Measurements from ENCODE around the gene RSAD1. TPM values are rescaled to one million over a fixed set of nuclear protein-coding genes. Genes with fewer than 3 reads are reported as not detected.

RSAD1 gene
- total and polyA plus RNA-seq, 2 donors from 2014 or later: 38.9 to 39.9 TPM

DNA sequence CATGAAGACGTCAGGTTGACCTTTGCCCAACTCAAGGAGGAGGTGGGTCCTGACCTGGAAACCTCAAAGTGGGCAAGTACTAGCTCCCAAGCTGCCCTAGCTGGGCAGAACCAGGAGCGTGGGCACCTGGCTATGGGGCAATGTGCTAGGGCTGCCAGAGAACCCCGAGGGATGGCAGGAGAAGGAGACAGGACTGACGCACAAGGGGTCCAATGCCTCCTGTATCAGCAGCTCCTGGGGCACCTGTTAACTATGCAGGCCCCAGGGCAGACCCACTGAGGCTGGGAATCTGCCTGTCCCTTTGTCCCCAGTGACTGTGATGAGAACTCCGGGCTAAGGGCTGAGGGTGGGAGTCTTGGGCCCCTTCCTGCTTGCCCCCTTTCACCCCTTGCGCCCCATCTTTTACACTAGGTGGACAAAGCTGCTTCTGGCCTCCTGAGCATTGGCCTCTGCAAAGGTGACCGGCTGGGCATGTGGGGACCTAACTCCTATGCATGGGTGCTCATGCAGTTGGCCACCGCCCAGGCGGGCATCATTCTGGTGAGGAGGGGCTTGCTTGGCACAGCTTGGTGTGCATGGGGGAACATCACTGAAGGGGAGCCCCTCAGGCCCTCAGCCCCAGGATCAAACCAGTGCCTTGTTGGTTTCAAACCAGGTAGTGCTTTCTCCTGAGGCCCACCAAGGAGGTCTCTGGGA is 17.7 kb upstream of the RSAD1 start:
- Histone ChIP-seq H3K36me3 (ENCODE audit: control insufficient read depth in 2 of 3, insufficient read depth in 3 of 3, low read length in 3 of 3) (peaks cover 0 to 27% (median 9%) of the 10 kb centered on the region in 3 donors), H3K9ac (ENCODE audit: low read length in 3 of 3) (no peak overlapping the region), H3K4me3 (ENCODE audit: low read length in 3 of 3) (no peak overlapping the region), H3K27ac (ENCODE audit: low read depth in 2 of 2, low read length in 2 of 2) (no peak overlapping the region), H3K4me1 (ENCODE audit: control insufficient read depth in 2 of 3, insufficient read depth in 2 of 3, low read depth in 1 of 3, low read length in 3 of 3) (peaks cover 0 to 6% (median 5%) of the 10 kb centered on the region in 3 donors), H3K9me3 (ENCODE audit: control insufficient read depth in 2 of 3, insufficient read depth in 1 of 3, low read length in 3 of 3) (no peaks in the 10 kb centered on the region), H3K27me3 (ENCODE audit: control insufficient read depth, insufficient read depth, low read length) (no peaks in the 10 kb centered on the region)
- TF ChIP-seq, protein P1, sequence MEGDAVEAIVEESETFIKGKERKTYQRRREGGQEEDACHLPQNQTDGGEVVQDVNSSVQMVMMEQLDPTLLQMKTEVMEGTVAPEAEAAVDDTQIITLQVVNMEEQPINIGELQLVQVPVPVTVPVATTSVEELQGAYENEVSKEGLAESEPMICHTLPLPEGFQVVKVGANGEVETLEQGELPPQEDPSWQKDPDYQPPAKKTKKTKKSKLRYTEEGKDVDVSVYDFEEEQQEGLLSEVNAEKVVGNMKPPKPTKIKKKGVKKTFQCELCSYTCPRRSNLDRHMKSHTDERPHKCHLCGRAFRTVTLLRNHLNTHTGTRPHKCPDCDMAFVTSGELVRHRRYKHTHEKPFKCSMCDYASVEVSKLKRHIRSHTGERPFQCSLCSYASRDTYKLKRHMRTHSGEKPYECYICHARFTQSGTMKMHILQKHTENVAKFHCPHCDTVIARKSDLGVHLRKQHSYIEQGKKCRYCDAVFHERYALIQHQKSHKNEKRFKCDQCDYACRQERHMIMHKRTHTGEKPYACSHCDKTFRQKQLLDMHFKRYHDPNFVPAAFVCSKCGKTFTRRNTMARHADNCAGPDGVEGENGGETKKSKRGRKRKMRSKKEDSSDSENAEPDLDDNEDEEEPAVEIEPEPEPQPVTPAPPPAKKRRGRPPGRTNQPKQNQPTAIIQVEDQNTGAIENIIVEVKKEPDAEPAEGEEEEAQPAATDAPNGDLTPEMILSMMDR (IDR thresholded peaks at IDR 0.05; ENCODE audit: borderline replicate concordance, extremely low read depth, insufficient read depth): no peak
- FAIRE-seq (no peak), DNase-seq (no peak)
- intact Hi-C loops (cut with DNase I): no loop called here

DNA sequence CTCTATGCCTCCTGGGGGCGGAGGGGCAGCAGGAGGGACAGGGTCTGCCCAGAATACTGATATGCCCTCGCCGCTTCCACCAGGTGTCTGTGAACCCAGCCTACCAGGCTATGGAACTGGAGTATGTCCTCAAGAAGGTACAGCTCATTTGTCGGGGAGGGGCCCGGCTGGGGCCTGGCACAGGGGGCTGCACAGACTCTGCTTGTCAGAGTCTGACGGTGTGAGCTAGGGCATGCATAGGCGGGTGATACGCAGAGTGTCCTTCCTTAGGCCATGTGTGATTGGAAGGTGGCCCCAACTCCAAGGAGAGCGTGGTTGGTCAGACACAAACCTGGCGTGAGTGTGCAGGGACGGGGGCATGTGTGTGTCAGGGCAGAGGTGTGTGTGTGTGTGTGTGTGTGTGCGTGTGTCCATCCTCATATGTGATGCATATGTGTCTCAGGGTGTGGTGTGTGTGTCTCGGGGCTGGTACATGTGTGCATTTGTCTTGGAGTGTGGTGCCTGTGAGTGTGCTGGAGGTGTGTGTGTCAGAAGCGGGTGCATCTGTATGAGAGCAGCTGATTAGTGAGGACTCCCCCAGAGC is 17.0 kb upstream of the RSAD1 start:
- Histone ChIP-seq H3K27ac (ENCODE audit: low read depth in 2 of 2, low read length in 2 of 2) (no peak overlapping the region), H3K4me1 (ENCODE audit: control insufficient read depth in 2 of 3, insufficient read depth in 2 of 3, low read depth in 1 of 3, low read length in 3 of 3) (peaks cover 0 to 6% (median 5%) of the 10 kb centered on the region in 3 donors), H3K27me3 (ENCODE audit: control insufficient read depth, insufficient read depth, low read length) (no peaks in the 10 kb centered on the region), H3K4me3 (ENCODE audit: low read length in 3 of 3) (no peak overlapping the region), H3K9ac (ENCODE audit: low read length in 3 of 3) (no peak overlapping the region), H3K36me3 (ENCODE audit: control insufficient read depth in 2 of 3, insufficient read depth in 3 of 3, low read length in 3 of 3) (peaks cover 0 to 23% (median 9%) of the 10 kb centered on the region in 3 donors), H3K9me3 (ENCODE audit: control insufficient read depth in 2 of 3, insufficient read depth in 1 of 3, low read length in 3 of 3) (no peaks in the 10 kb centered on the region)
- intact Hi-C loops (cut with DNase I): no loop called here
- no peak for DNase-seq
- FAIRE-seq: no peak
- TF ChIP-seq, protein P1 (IDR thresholded peaks at IDR 0.05; ENCODE audit: borderline replicate concordance, extremely low read depth, insufficient read depth): no peak

DNA sequence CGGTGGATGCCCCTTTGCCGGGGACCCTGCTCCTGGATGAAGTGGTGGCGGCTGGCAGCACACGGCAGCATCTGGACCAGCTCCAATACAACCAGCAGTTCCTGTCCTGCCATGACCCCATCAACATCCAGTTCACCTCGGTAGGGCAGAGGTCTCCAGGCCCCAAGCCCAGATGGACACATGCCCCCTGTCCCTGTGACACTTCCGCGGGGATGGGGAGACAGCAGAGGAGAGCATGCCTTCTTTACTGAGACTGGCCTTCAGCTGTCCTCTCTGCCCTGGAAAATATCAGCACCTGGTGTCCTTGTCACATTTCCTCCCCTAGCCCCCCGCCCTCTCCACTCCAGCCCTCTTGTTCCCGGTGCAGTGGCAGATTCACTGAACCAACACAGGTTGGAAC is 16.2 kb upstream of the RSAD1 start:
- Histone ChIP-seq H3K9me3 (ENCODE audit: control insufficient read depth in 2 of 3, insufficient read depth in 1 of 3, low read length in 3 of 3) (no peaks in the 10 kb centered on the region), H3K27me3 (ENCODE audit: control insufficient read depth, insufficient read depth, low read length) (no peaks in the 10 kb centered on the region), H3K4me1 (ENCODE audit: control insufficient read depth in 2 of 3, insufficient read depth in 2 of 3, low read depth in 1 of 3, low read length in 3 of 3) (peaks cover 0 to 6% (median 5%) of the 10 kb centered on the region in 3 donors), H3K27ac (ENCODE audit: low read depth in 2 of 2, low read length in 2 of 2) (no peak overlapping the region), H3K36me3 (ENCODE audit: control insufficient read depth in 2 of 3, insufficient read depth in 3 of 3, low read length in 3 of 3) (peaks cover 0 to 23% (median 9%) of the 10 kb centered on the region in 3 donors), H3K9ac (ENCODE audit: low read length in 3 of 3) (no peak overlapping the region), H3K4me3 (ENCODE audit: low read length in 3 of 3) (no peak overlapping the region)
- TF ChIP-seq, protein P1 (IDR thresholded peaks at IDR 0.05; ENCODE audit: borderline replicate concordance, extremely low read depth, insufficient read depth): no peak
- no peak for DNase-seq
- no peak for FAIRE-seq
- intact Hi-C loops (cut with DNase I): no loop called here

Data from kidney (tissue), 14 donors.